ENCODE measurements around the gene KIF26A.
"Not testable (repeated sequence)": the region's sequence is repeated elsewhere in the genome, so short reads cannot be mapped to it uniquely, and the experiment has no call there.

KIF26A gene

GRCh38 chr14:104222396-104223036 is 84.1 kb downstream of the KIF26A start:
- no peak for DNase-seq (ENCODE audit: low spot score)

DNA sequence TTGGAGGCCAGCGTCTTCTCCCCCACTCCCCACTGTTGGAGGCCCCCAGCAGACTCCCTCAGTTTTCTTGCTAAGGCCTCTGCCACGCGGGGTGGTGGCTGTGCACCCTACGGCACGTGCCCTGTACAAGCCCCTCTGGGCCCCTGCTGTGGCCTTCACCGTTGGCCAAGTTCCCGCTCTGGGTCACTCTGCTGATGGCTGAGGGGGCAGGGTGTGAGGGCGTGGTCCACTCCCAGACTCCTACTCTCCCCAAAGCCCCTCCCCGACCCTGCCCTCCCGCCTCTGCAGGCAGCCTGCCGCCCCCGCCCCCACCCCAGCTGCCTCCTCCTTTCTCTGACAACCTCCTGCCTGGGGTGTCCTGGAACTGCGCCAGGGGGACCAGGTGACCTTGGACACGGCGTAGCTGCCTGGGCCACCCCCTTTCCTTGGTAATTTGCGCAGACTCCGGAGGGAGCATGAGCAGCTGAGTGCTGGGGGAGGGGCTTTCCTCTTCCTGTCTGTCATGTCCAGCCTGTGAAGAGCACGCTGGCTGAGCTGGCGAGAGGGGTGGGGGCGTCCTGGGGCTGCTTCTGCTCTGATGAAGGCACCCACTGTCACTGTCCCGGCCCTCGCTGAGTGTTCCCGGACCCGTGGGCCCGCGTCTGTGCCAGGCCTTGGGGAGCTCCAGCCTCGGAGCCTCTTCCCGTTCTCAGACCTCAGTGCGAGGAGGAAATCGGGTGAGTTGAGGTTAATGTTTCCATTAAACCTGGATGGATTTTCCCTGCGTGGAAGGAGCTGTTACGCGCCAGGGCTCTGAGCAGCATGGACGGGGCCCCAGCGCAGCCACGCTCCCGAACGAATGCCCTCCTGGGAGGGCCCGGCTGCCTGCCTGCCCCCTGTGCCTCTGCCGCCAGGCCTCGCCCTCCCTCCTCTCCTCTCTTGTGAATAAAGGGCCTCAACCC is 85.0 kb downstream of the KIF26A start:
- peak; percentile 75 for DNase-seq (ENCODE audit: low spot score)

DNA sequence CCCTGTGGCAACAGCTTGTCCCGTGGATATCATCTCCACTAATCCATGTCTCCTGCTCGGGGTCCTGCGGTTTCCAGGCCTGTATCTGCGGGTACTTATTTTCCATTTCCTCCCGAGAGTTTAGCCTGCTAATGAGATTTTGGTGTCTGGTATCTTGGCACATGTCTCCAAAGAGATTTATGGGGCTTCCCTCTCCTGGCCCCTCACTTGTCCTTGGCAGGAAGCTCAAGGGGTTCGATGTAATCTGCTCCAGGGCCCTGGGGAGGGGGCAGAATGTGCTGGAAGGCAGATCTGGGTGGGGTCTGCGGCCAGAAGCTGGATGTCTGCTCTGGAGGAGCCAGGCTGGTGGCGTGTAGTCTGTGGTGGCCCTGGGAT is 85.7 kb downstream of the KIF26A start:
- peak; percentile 80 for DNase-seq (ENCODE audit: low spot score)

DNA sequence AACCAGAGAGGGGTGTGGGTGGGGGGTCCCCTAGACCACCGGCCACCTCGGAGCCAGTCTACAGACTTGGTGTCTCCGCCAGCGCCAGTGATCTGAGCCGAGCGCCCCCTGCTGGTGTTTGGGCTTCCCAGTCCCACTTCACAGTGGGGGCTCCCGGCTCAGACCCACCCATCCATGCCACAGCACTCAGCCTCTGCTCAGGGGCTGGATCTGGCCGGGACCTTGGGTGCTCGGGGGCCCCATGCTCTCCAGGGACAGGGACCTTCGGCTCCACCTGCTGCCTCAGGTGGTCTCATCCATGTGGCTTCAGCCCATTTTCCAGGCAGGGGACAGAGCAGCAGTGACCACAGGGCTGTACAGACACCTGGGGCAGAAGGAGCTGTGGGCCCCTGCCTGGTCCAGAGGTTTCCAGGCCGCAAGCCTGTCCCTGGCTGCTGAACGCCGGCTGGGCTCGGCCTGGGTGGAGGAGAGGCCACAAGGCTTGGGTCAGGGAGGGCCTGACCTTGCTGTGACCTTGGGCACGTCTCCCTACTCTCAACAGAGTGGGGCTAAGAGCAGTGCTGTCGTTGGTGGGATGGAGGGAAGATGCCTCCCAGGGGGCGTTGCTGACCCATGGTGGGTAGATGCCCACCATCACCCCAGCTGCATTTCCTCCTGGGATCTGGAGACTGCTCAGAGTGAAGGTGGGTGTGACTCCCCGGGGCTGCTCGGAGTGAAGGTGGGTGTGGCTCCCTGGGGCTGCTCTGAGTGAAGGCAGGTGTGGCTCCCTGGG is 86.3 kb downstream of the KIF26A start:
- DNase-seq (ENCODE audit: low spot score) = no peak

DNA sequence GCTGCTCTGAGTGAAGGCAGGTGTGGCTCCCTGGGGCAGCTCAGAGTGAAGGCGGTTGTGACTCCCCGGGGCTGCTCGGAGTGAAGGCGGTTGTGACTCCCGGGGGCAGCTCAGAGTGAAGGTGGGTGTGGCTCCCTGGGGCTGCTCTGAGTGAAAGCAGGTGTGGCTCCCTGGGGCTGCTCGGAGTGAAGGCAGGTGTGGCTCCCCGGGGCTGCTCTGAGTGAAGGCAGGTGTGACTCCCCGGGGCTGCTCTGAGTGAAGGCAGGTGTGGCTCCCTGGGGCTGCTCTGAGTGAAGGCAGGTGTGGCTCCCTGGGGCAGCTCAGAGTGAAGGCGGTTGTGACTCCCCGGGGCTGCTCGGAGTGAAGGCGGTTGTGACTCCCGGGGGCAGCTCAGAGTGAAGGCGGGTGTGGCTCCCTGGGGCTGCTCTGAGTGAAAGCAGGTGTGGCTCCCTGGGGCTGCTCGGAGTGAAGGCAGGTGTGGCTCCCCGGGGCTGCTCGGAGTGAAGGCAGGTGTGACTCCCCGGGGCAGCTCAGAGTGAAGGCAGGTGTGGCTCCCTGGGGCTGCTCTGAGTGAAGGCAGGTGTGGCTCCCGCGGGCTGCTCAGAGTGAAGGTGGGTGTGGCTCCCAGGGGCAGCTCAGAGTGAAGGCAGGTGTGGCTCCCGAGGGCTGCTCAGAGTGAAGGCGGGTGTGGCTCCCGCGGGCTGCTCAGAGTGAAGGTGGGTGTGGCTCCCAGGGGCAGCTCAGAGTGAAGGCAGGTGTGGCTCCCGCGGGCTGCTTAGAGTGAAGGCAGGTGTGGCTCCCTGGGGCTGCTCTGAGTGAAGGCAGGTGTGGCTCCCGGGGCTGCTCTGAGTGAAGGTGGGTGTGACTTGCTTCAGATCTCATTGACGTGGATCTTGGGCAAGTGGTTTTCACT is 87.1 kb downstream of the KIF26A start:
- DNase-seq (ENCODE audit: low spot score) = not testable (repeated sequence)

DNA sequence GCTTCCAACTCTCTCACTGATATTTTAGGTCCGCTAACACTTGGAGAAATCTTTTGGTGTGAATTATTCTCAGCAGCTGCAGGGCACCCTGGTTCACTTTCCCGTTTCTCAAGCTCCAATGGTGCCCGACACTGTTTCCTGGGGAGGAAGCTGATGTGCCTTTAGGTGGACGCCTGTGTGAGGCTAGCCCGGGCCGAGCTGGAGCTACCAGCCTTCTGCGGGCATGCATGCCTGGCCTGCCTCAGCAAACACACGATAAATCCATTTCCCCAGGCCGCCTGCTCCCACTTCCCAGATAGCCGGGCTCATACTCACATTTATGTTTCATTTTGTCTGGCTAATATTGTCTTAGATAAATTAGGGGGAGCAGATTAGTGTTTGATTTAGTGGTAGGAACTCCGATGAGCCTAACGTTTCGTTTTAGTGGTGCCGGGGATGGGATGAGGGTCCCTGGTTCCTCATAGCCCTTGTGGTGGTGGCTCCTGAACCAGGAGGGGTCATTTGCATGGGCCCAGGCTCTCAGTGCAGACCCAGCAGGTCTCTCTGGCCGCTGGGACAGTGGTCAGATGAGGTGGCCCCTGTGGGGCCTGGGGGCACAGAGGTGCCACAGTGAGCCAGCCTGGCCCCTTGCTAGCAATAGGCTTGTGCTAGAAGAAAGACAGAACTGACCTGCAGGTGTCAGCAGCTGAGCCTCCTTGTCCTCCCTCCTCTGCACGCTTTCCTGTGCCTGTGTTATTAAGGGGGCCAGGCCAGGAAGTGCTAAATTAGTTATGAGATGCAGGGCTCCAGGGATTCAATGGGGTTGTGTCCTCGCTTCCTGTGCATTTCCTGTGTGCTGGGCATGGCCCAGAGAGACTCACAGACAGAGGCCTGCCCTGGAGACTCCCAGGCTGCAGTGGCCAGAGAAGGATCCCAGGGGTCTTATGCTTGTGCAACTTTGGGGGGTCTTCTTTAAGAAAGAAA is 88.3 kb downstream of the KIF26A start:
- no peak for DNase-seq (ENCODE audit: low spot score)

- no peak for DNase-seq (ENCODE audit: low spot score)
Observed at GRCh38 chr14:104227806-104228205, 89.4 kb downstream of the KIF26A start.

DNA sequence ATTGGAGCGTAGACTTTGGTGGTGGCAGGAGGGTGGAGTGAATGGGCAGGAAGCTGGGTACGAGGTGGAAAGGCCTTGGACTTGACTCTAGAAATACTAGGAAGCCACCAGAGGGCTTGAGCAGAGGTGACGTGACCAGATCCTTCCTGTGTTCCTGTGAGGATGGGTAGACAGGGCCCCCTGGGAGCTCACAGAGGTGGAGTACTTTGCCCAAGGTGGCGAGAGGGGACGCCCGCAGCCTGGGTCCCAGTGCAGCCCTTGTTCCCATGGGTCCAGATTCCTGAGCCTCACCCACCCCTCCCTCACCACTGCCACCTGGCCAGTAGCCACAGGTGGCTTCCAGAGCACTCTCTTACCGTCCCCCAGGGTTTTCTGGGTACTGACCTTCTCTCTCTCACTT is 89.8 kb downstream of the KIF26A start:
- DNase-seq (ENCODE audit: low spot score) = no peak

DNA sequence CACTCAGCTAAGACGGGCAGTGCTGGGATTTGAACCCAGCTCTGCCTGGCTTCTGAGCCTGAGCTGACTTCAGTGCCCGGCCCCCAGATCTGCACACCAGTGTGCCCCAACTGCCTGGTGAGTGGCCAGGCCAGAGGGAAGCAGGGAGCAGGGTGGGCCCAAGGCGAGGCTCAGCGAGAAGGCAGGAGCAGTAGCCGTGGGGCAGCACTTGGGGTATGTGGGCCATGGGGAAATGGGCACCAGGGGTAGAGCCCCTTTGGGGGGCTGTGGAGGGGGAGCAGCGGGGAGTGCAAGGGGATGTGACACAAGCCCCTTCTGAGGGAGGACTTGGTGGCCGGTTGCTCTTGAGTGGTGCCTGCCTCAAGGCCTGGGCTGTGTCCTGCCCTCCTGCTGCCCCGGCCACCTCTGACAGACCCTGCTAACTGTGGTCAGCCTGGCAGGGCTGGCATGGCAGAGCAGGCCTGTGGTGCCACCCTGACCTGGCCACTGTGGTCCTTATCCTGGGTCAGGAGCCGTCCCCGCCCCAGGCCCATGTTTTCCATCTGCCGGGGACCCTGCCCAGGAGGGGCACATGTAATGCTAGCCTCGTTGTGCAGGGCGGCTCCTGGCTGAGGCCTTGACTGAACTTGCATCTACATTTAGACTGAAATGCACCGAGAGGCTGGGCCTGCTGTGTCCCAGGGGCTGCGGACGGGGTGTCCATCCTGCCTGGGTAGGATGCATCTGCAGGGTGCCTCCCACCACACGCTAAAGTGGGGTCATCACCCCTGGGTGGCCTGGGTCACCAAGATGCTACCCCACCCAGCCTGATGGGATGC is 90.5 kb downstream of the KIF26A start:
- DNase-seq (ENCODE audit: low spot score) = no peak

DNA sequence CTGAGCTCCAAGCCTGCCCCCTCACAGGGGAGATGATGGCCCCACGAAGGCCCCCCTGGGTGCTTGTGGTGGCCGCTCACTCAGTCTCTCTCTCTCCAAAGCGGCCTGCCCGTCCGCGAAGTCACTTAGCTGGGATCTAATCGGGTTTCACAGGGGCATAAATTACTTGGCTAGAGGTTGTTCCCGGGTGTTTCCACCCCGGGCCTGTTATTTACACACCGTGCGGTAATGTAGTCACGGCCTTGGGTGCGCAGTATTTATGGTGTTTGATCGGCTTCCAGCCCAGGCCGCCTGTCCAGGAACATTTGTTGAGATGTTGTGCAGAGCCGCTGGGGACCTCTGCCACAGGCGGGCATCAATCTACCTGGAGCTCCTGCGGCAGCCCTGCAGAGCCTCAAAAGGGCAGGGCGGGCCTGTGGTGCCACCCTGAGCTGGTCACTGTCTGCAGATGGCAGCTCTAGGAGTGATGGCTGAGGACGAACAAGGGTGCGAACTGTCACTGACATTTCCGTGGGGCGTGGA is 91.2 kb downstream of the KIF26A start:
- no peak for DNase-seq (ENCODE audit: low spot score)

DNA sequence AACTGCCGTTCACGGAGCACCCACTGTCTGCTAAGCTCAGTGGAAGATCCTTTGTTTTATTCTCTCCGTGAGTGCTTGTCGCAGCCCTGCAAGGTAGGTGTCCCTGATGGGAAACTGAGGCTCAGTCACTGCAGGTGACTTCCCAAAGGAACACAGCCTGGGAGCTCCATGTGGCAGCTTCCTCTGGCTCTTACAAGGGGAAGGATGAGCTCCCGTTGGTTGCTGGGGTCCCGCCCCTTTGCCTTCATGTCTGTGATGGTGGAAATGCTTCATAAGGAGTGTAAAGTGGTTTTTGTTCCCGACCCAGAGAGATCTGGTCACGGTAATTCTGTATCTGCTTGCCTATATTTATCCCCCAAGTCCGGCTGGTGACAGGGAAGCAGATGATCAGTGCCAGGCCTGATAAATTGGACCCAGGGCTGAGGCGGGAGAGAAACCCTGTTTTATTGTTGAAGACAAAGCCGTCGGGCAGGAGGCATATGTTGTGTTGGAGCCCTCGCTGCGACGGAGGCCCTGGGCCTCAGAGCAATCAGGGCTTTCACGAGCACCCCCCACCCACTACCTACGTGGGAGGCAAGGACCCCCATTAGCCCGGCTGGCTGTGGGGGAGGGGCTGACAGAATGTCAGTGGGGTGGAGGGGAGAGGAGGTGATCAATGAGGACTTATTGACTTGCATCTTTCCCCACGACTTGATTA is 91.9 kb downstream of the KIF26A start:
- no peak for DNase-seq (ENCODE audit: low spot score)
